HG03457 (cell line): ENCODE measurements around the gene DEFB110.

ENCODE experiments used
- ATAC-seq: cut with Tn5 transposase; IDR thresholded peaks from one replicate; pipeline ENCODE4 v1.9.1; 2021; ENCODE audit warnings: moderate number of reproducible peaks; ENCODE audit not compliant: unreplicated experiment

DEFB110 gene

GRCh38 chr6:50021894-50022293 lies at the start of gene DEFB110:
Gene DEFB110, minus strand, starts transcription at chr6:50021994. Its CDS starts 59 bp downstream, at chr6:50021935.
- ATAC-seq = no peak

GRCh38 chr6:50070101-50070500 lies 48.3 kb upstream of the DEFB110 start:
- ATAC-seq = no peak

GRCh38 chr6:50062051-50062450 lies 40.3 kb upstream of the DEFB110 start:
- no peak for ATAC-seq

GRCh38 chr6:50056242-50056641 lies 34.4 kb upstream of the DEFB110 start:
- ATAC-seq = no peak

- no peak for ATAC-seq
Observed at GRCh38 chr6:50049829-50050228, 28.0 kb upstream of the DEFB110 start, which contains the start of gene DEFB112. Gene DEFB112, minus strand, starts transcription at chr6:50049929. Its CDS starts 60 bp downstream, at chr6:50049869.

GRCh38 chr6:50047026-50047425 lies 25.2 kb upstream of the DEFB110 start:
- no peak for ATAC-seq

GRCh38 chr6:50030777-50031562 lies 9.2 kb upstream of the DEFB110 start:
- ATAC-seq = no peak

GRCh38 chr6:50030350-50030749 lies 8.6 kb upstream of the DEFB110 start:
- no peak for ATAC-seq

GRCh38 chr6:50025258-50025657 lies 3.5 kb upstream of the DEFB110 start:
- ATAC-seq = no peak

- ATAC-seq = no peak
Observed at GRCh38 chr6:50007819-50008218, 14.0 kb downstream of the DEFB110 start.

- ATAC-seq = no peak
Observed at GRCh38 chr6:50003139-50003538, 18.7 kb downstream of the DEFB110 start.

GRCh38 chr6:49995278-49995677 lies 26.5 kb downstream of the DEFB110 start:
- no peak for ATAC-seq

- no peak for ATAC-seq
Observed at GRCh38 chr6:49988900-49989299, 32.9 kb downstream of the DEFB110 start.

- ATAC-seq = no peak
Observed at GRCh38 chr6:49987749-49988148, 34.0 kb downstream of the DEFB110 start.

GRCh38 chr6:49986551-49986950 lies 35.2 kb downstream of the DEFB110 start:
- no peak for ATAC-seq

GRCh38 chr6:49982046-49982445 lies 39.7 kb downstream of the DEFB110 start:
- no peak for ATAC-seq

GRCh38 chr6:49980898-49981297 lies 40.9 kb downstream of the DEFB110 start:
- ATAC-seq = peak; percentile 66

GRCh38 chr6:49979584-49979983 lies 42.2 kb downstream of the DEFB110 start:
- ATAC-seq = no peak

GRCh38 chr6:49978332-49979226 lies 43.2 kb downstream of the DEFB110 start:
- peak; percentile 33 for ATAC-seq

- ATAC-seq = no peak
Observed at GRCh38 chr6:49969605-49970004, 52.2 kb downstream of the DEFB110 start, which contains the start of gene DEFB113. Gene DEFB113, minus strand, starts transcription at chr6:49969625. Its CDS starts 0 bp downstream, at chr6:49969625.
